ENCODE data around the gene TEX13D. TPM values are rescaled to one million over a fixed set of nuclear protein-coding genes. Genes with fewer than 3 reads are reported as not detected.
A peak's percentile ranks its signal among the peaks of the same experiment; 100 is the strongest.

Gene TEX13D
- total and polyA plus RNA-seq, 12 donors, result not detected

DNA sequence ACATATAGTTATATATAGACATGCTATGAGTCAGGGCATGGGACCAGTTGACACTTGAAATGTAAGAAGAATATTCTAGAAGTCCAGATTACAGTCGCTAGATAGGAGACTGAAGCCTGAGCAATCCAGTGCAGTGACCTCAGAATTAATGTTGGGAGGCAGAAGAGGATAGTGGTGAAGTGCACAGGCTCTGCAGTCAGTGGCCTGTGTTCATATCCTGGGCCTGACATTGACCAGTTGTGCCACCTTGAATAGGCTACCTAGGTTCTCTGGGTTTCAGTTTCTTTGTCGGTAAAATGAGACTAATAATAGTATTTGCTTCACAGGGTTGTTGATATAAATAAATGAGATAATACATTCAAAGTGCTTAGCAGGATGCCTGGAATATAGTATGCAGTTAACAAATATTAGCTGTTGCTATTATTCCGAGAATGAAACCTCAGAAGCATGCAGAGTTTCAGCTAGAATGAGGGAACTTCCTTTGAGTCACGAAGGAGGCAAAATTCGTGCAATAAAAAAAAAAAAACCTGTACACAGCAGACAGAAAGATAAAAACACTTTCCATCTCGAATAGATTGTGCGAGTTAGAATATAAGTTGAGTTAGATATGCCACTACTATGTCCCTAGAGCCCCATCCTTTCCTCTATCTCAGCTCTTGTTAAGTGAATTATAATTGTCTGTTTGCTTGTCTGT lies 9.9 kb downstream of the TEX13D start:
- Histone ChIP-seq H3K9me3 (no peaks in the 10 kb centered on the region), H3K27me3 (no peaks in the 10 kb centered on the region), H3K4me3 (no peak overlapping the region), H3K27ac (peak overlapping the region in 1 of 10 donors; percentile 60), H3K36me3 (no peaks in the 10 kb centered on the region), H3K4me1 (no peaks in the 10 kb centered on the region)
- WGBS, 2 donors, result 71 to 78% methylated on average over 7 of the region's 7 CpGs
- no peak for ATAC-seq
- DNase-seq, result no peak
- TF ChIP-seq, protein P1, sequence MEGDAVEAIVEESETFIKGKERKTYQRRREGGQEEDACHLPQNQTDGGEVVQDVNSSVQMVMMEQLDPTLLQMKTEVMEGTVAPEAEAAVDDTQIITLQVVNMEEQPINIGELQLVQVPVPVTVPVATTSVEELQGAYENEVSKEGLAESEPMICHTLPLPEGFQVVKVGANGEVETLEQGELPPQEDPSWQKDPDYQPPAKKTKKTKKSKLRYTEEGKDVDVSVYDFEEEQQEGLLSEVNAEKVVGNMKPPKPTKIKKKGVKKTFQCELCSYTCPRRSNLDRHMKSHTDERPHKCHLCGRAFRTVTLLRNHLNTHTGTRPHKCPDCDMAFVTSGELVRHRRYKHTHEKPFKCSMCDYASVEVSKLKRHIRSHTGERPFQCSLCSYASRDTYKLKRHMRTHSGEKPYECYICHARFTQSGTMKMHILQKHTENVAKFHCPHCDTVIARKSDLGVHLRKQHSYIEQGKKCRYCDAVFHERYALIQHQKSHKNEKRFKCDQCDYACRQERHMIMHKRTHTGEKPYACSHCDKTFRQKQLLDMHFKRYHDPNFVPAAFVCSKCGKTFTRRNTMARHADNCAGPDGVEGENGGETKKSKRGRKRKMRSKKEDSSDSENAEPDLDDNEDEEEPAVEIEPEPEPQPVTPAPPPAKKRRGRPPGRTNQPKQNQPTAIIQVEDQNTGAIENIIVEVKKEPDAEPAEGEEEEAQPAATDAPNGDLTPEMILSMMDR (IDR thresholded peaks at IDR 0.05), result no peak
- intact Hi-C loops (cut with DNase I), result no loop called here

DNA sequence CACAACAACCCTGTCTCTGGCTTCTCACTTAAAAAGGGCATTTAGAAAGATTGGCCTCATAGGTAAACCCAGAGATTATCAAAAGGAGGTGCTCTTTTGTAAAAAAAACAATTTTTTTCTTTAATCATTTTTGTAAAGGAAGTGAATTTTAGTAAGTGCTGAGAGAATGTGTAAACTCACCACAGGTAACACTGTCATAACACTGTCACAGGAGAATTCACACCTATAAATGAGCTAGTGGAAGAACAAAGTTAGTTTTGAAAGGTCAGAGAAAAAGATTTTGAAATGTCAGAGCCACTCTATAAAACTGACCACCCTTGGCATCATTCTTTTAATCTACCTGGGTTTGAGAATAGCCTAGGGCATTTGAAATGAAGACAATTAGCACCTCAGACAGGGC lies 10.6 kb downstream of the TEX13D start:
- Histone ChIP-seq H3K27me3 (no peaks in the 10 kb centered on the region), H3K27ac (no peak overlapping the region), H3K4me3 (no peak overlapping the region), H3K36me3 (no peaks in the 10 kb centered on the region), H3K4me1 (no peaks in the 10 kb centered on the region), H3K9me3 (no peaks in the 10 kb centered on the region)
- intact Hi-C loops (cut with DNase I), result no loop called here
- TF ChIP-seq, protein P1 (IDR thresholded peaks at IDR 0.05), result no peak
- no peak for ATAC-seq
- DNase-seq, result no peak

DNA sequence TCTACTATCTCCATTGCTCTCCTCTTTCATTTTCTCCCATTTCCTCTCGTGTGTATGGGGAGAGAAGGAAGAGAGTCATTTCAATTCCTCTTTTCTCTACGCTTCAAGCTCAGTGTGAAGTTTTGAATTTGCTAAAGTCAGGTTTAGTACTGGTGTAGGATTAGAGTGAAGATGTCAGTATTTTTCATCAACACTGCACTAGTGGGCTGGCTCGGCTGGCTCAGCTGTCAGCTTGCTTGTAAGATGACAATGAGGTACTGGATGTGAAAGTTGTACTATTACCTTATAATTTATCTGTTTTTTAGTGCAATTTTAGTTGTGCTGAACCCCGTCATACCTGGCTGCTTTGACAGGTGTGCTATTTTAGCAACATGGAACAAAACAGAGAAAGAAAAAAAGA lies 11.8 kb downstream of the TEX13D start:
- no peaks in the 10 kb centered on the region for H3K4me1 ChIP-seq
- no peaks in the 10 kb centered on the region for H3K9me3 ChIP-seq
- no peak overlapping the region for H3K27ac ChIP-seq
- TF ChIP-seq, protein P1 (IDR thresholded peaks at IDR 0.05), result no peak
- intact Hi-C loops (cut with DNase I), result no loop called here
- DNase-seq (no peak), ATAC-seq (no peak)
- H3K27me3 ChIP-seq, result no peaks in the 10 kb centered on the region
- H3K4me3 ChIP-seq, result no peak overlapping the region
- 82 to 92% methylated on average over 4 of the region's 4 CpGs for WGBS, 2 donors
- H3K36me3 ChIP-seq, result no peaks in the 10 kb centered on the region

DNA sequence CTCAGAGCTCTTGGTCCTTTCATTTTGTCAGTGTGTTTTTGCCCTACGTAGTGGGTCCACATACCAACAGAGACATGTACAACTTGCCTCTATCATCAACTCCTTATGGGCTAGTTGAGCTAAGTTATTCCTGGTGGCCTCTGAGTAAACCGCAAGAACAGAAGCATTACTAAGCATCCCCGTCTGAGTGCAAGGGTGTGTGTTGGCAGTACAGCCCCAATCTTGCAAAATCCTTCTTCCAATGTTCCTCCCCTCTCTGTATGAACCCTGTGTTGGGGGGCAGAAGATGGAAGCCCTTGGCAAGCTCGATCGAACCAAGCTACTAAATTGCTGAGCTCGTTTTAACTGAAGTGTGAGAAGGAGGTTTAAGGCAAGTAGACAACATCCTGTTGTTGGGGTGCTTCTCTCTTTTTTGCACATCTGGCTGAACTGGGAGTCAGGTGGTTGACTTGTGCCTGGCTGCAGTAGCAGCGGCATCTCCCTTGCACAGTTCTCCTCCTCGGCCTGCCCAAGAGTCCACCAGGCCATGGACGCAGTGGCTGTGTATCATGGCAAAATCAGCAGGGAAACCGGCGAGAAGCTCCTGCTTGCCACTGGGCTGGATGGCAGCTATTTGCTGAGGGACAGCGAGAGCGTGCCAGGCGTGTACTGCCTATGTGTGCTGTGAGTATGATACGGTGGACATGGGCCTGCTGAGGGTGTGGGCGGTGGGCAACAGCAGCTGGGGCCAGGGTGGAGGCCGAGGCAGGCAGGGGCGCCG lies 13.8 kb downstream of the TEX13D start, which contains the start of gene SH2D1A:
SH2D1A (plus strand) TSS at position 447 of the 760 bp plus-strand sequence; CDS start at position 527, 80 bp downstream.
- H3K27ac ChIP-seq, result peak within 1 kb of the TSS in 1 of 10 donors; percentile 81
- H3K4me3 ChIP-seq, result peak within 1 kb of the TSS in 1 of 10 donors; percentile 41
- intact Hi-C loops (cut with DNase I), result no loop called here
- WGBS, 2 donors, result 86 to 89% methylated on average over 17 to 19 of the region's 19 CpGs
- no peaks in the 10 kb centered on the region for H3K4me1 ChIP-seq
- TF ChIP-seq, protein P1 (IDR thresholded peaks at IDR 0.05), result no peak
- no peak for DNase-seq
- no peak for ATAC-seq
- H3K36me3 ChIP-seq, result no peaks in the 10 kb centered on the region
- H3K27me3 ChIP-seq, result no peaks in the 10 kb centered on the region
- H3K9me3 ChIP-seq, result no peaks in the 10 kb centered on the region
